T-helper 2 cell treated with Interferon-gamma antibody and Interleukin-4, amounts not matched to agents 100 ng/mL and 5 ng/mL, for 36 hours (primary cell): Measurements from ENCODE around the gene SLC29A4. TPM values are rescaled to one million over a fixed set of nuclear protein-coding genes. Genes with fewer than 3 reads are reported as not detected.

ENCODE experiments used
- intact Hi-C: fragments of 100-400 bp; cut with micrococcal nuclease; formaldehyde crosslinking; loops from one replicate; pipeline ENCODE4 v1.15.1; 2023
- total RNA-seq: library from RNA; stranded (reverse); gene quantifications from 2 replicates; pipeline ENCODE4 v1.2.3, GENCODE V29; 2022

The SLC29A4 gene
- total RNA-seq, 1 donor from 2014 or later: 0.27 TPM

- intact Hi-C loops: no loop called here
These were observed 68.0 kb downstream of the SLC29A4 start for GRCh38 chr7:5350600-5351385.

- intact Hi-C loops: no loop called here
These were observed 68.9 kb downstream of the SLC29A4 start for GRCh38 chr7:5351507-5352265.

GRCh38 chr7:5352440-5353010, 69.8 kb downstream of the SLC29A4 start:
- intact Hi-C loops: no loop called here

- intact Hi-C loops: no loop called here
These were observed 71.9 kb downstream of the SLC29A4 start for GRCh38 chr7:5354460-5355232.

Other genes starting within 250 kb of the SLC29A4 start
- 12.3 and 15.4 TPM in 2 replicates for gene RBAK, start 237.1 kb upstream of the SLC29A4 start, total RNA-seq
- gene WIPI2, start 92.7 kb upstream of the SLC29A4 start, total RNA-seq: 47.4 and 48.0 TPM in 2 replicates
- gene TNRC18, start 140.9 kb downstream of the SLC29A4 start, total RNA-seq: 46.0 and 51.4 TPM in 2 replicates
- 13.3 and 13.4 TPM in 2 replicates for gene FBXL18, start 230.9 kb downstream of the SLC29A4 start, total RNA-seq
- gene ACTB, start 247.7 kb downstream of the SLC29A4 start, total RNA-seq: 13,696 and 13,880 TPM in 2 replicates